ENCODE results near the gene KLHDC1.

DNA sequence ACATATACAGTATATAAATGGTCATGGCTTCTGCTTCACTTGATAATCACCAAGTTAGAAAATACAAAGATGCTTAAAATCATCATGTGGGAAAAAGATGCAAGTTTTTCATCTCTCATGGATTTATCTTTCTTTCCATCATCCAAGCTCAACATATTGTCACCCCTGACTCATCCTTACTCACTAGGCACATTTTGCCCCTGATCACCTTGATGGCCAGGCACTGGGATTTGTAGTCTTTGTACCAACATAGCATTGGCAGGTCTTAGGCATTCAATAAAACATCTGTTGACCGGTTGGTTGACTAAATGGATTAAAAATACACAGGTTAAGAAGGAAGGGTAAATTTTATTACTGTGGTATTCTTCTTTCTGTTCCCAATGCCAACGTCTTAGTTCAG, 103.1 kb downstream of the KLHDC1 start:
- TF ChIP-seq, protein P1, sequence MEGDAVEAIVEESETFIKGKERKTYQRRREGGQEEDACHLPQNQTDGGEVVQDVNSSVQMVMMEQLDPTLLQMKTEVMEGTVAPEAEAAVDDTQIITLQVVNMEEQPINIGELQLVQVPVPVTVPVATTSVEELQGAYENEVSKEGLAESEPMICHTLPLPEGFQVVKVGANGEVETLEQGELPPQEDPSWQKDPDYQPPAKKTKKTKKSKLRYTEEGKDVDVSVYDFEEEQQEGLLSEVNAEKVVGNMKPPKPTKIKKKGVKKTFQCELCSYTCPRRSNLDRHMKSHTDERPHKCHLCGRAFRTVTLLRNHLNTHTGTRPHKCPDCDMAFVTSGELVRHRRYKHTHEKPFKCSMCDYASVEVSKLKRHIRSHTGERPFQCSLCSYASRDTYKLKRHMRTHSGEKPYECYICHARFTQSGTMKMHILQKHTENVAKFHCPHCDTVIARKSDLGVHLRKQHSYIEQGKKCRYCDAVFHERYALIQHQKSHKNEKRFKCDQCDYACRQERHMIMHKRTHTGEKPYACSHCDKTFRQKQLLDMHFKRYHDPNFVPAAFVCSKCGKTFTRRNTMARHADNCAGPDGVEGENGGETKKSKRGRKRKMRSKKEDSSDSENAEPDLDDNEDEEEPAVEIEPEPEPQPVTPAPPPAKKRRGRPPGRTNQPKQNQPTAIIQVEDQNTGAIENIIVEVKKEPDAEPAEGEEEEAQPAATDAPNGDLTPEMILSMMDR (IDR thresholded peaks at IDR 0.05; ENCODE audit: insufficient read depth, low read depth, low read length) = no peak
- no peak for TF ChIP-seq EZH2 (IDR thresholded peaks at IDR 0.05; ENCODE audit: insufficient read depth, low read length)

Measured in astrocyte (in vitro differentiated cells and primary cell).